Right lobe of liver (tissue), 4 donors: ENCODE results near the gene STYK1.

Experiments used
- CTCF ChIP-seq, 4 donors: fragments of 200-600 bp in 3 of 4; fragments of 450-650 bp in 1 of 4; IDR thresholded peaks; one replicate each; pipeline versions ENCODE4 v1.5.1 to v1.8.0; 2016 to 2022; ENCODE audit warnings: antibody characterized with exemption in 4 of 4, mild to moderate bottlenecking in 2 of 4
- POLR2A ChIP-seq: fragments of 450-650 bp; IDR thresholded peaks from one replicate; pipeline ENCODE4 v1.6.1; 2017; ENCODE audit warnings: antibody characterized with exemption, mild to moderate bottlenecking
- donor health status: DM: no; HTN: no; CAD: no.
- donor health status: DM: no; HTN: no; CAD: no.
- donor health status: DM: no; HTN: yes; CAD: no.

- TF ChIP-seq CTCF (IDR thresholded peaks at IDR 0.05) = no peak
- no peak for TF ChIP-seq POLR2A
These were observed 17.1 kb upstream of the STYK1 start for GRCh38 chr12:10690906-10691305.
